IPS-15b (cell line): ENCODE data around the gene CDNF.
A peak's percentile ranks its signal among the peaks of the same experiment; 100 is the strongest.
"Not testable (repeated sequence)": the region's sequence is repeated elsewhere in the genome, so short reads cannot be mapped to it uniquely, and the experiment has no call there.

Experiments
- H3K27me3 ChIP-seq: one replicate; pipeline ENCODE4 v1.6.1; 2013; ENCODE audit warnings: low read length; ENCODE audit not compliant: control insufficient read depth, insufficient read depth
- H3K36me3 ChIP-seq: one replicate; pipeline ENCODE4 v1.6.1; 2013; ENCODE audit warnings: low read length; ENCODE audit not compliant: control insufficient read depth, insufficient read depth
- H3K4me1 ChIP-seq: one replicate; pipeline ENCODE4 v1.6.1; 2013; ENCODE audit warnings: mild to moderate bottlenecking, low read length; ENCODE audit not compliant: control insufficient read depth, insufficient read depth
- H3K4me3 ChIP-seq: one replicate; pipeline ENCODE4 v1.5.1; 2013; ENCODE audit warnings: low read depth, low read length
- H3K9ac ChIP-seq: one replicate; pipeline ENCODE4 v1.6.1; 2013; ENCODE audit warnings: low read depth, mild to moderate bottlenecking, low read length
- H3K9me3 ChIP-seq: one replicate; pipeline ENCODE4 v1.6.1; 2013; ENCODE audit warnings: mild to moderate bottlenecking, low read length; ENCODE audit not compliant: control insufficient read depth, insufficient read depth

Gene CDNF

GRCh38 chr10:14837003-14837756 is 657 bp downstream of the CDNF start:
- Histone ChIP-seq H3K4me3 (peak overlapping the region; percentile 95), H3K27me3 (no peaks in the 10 kb centered on the region), H3K36me3 (peaks cover 9% of the 10 kb centered on the region), H3K4me1 (peaks cover 2% of the 10 kb centered on the region), H3K9ac (peak overlapping the region; percentile 57), H3K9me3 (no peaks in the 10 kb centered on the region)

DNA sequence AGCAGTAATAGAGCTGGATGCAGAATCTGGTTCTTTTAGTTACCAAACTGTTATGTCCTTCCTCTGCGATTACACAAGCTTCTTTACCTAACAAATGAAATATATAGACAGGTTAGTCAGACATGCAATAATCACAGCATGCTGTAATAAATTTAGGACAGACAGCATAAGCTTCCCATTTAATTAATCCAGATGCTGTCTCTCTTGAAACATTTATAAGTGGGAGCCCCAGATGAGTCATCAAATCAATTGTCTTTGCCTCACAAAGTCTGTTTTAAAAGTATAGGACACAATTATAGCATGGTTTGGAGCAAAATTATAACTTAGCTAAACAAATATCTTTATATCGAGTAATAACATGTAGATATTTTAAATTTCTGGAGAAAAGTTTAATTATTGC is 1.6 kb downstream of the CDNF start:
- Histone ChIP-seq H3K9ac (no peak overlapping the region), H3K27me3 (no peaks in the 10 kb centered on the region), H3K36me3 (no peaks in the 10 kb centered on the region), H3K9me3 (no peaks in the 10 kb centered on the region), H3K4me1 (peaks cover 2% of the 10 kb centered on the region), H3K4me3 (no peak overlapping the region)

GRCh38 chr10:14833106-14833505 is 4.7 kb downstream of the CDNF start:
- Histone ChIP-seq H3K9ac (no peak overlapping the region), H3K36me3 (no peaks in the 10 kb centered on the region), H3K4me3 (no peak overlapping the region), H3K27me3 (no peaks in the 10 kb centered on the region), H3K4me1 (no peaks in the 10 kb centered on the region), H3K9me3 (no peaks in the 10 kb centered on the region)

GRCh38 chr10:14826076-14826829 is 11.6 kb downstream of the CDNF start:
- Histone ChIP-seq H3K4me3 (no peak overlapping the region), H3K36me3 (no peaks in the 10 kb centered on the region), H3K9me3 (no peaks in the 10 kb centered on the region), H3K27me3 (no peaks in the 10 kb centered on the region), H3K9ac (no peak overlapping the region), H3K4me1 (no peaks in the 10 kb centered on the region)

GRCh38 chr10:14823966-14824365 is 13.9 kb downstream of the CDNF start:
- Histone ChIP-seq H3K27me3 (no peaks in the 10 kb centered on the region), H3K4me1 (no peaks in the 10 kb centered on the region), H3K9me3 (no peaks in the 10 kb centered on the region), H3K4me3 (no peak overlapping the region), H3K9ac (no peak overlapping the region), H3K36me3 (no peaks in the 10 kb centered on the region)

GRCh38 chr10:14822879-14823755 is 14.7 kb downstream of the CDNF start:
- H3K36me3 ChIP-seq = no peaks in the 10 kb centered on the region

DNA sequence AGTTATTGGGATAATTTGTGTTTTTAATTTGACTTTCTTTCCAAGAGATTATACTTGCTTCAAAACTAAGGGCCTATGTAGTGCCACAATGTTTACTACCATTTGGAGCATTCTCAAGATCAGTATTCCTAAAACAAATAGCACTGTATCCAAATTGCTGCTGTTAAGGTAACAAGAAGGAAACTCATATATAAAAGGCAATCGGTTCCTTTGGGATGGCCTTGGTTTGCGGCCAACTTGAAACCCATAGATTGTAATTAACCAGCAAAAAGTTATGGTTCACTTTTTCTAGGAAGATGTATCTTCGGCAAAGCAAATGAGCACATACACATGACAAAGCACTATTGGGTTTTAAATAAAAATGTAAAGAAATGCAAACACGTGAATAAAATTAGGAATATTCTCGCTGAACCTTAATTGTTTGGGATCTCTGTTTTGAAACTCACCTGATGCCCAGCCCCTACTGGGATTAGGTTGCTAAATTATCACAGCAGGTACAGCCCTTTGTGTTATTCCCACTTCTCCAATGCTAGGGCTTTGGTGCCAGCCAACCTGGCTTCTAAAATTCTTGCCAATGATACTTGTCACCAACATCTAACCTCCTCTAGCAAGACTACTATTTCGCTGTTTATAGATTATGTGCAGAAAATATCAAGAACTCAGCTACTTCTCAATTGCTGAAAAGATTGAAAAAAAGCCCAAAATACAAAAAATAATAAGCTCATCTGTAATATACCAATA is 16.0 kb downstream of the CDNF start:
- no peaks in the 10 kb centered on the region for H3K36me3 ChIP-seq
- H3K9ac ChIP-seq = no peak overlapping the region
- H3K4me1 ChIP-seq = no peaks in the 10 kb centered on the region
- no peaks in the 10 kb centered on the region for H3K27me3 ChIP-seq
- no peaks in the 10 kb centered on the region for H3K9me3 ChIP-seq
- H3K4me3 ChIP-seq = no peak overlapping the region

More at GRCh38 chr10:14822879-14823755, 14.7 kb downstream of the CDNF start:
- no peaks in the 10 kb centered on the region for H3K9me3 ChIP-seq
- no peak overlapping the region for H3K4me3 ChIP-seq
- H3K4me1 ChIP-seq = no peaks in the 10 kb centered on the region
- no peaks in the 10 kb centered on the region for H3K27me3 ChIP-seq
- H3K9ac ChIP-seq = no peak overlapping the region

GRCh38 chr10:14820775-14821154 is 17.1 kb downstream of the CDNF start:
- H3K4me1 ChIP-seq = no peaks in the 10 kb centered on the region
- no peaks in the 10 kb centered on the region for H3K36me3 ChIP-seq
- H3K9me3 ChIP-seq = no peaks in the 10 kb centered on the region
- H3K9ac ChIP-seq = no peak overlapping the region
- no peaks in the 10 kb centered on the region for H3K27me3 ChIP-seq
- no peak overlapping the region for H3K4me3 ChIP-seq

DNA sequence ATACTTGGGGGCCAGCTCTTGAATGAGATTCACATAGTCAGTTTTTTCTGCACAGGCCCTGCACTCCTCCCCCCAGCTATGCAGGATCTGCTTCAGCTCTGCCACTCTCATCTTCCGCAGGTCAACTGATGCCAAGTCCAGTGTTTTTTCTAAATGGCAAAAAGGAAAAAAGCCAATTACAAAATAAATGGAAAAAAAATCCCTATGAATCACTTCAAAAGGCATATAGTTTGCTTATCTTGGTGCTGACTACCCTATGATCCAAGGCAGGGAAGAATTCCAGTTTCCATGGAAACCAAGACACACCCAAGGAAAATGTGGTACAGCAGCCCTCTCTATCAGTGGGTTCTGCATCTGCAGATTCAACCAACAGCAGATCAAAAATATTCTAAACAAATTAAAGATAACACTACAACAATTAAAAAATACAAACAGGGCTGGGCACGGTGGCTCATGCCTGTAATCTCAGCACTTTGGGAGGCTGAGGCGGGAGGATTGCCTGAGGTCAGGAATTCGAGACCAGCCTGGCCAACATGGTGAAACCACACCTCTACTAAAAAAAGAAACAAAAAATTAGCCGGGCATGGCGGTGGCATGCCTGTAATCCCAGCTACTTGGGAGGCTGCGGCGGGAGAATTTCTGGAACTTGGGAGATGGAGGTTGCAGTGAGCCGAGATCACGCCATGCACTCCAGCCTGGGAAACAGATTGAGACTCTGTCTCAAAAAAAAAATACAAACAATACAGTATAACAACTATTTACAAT is 17.6 kb downstream of the CDNF start:
- no peak overlapping the region for H3K4me3 ChIP-seq
- no peaks in the 10 kb centered on the region for H3K36me3 ChIP-seq
- H3K9me3 ChIP-seq = no peaks in the 10 kb centered on the region
- no peak overlapping the region for H3K9ac ChIP-seq
- H3K27me3 ChIP-seq = no peaks in the 10 kb centered on the region
- H3K4me1 ChIP-seq = no peaks in the 10 kb centered on the region

DNA sequence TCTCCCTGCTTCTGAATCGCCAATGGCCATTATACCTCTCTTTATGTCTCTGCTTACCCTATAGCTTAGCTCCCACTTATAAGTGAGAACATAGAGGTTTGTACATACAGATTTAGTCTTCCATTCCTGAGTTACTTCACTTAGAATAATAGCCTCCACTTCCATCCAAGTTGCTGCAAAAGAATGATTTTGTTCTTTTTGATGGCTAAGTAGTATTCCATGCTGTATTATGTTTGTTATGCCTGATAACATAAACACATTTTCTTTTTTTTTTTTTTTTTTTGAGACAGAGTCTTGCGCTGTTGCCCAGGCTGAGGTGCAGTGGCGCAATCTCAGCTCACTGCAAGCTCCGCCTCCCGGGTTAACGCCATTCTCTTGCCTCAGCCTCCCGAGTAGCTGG is 21.1 kb downstream of the CDNF start:
- not testable (repeated sequence) for H3K4me1 ChIP-seq, H3K4me3 ChIP-seq, H3K36me3 ChIP-seq, H3K9ac ChIP-seq, H3K9me3 ChIP-seq, H3K27me3 ChIP-seq

- H3K27me3 ChIP-seq = no peaks in the 10 kb centered on the region
- no peaks in the 10 kb centered on the region for H3K9me3 ChIP-seq
- no peak overlapping the region for H3K4me3 ChIP-seq
- H3K36me3 ChIP-seq = no peaks in the 10 kb centered on the region
- H3K4me1 ChIP-seq = no peaks in the 10 kb centered on the region
- H3K9ac ChIP-seq = no peak overlapping the region
Measured at GRCh38 chr10:14815681-14816080, 22.2 kb downstream of the CDNF start.
